GM12872 (cell line): ENCODE results near the gene IL9.

ENCODE experiments used
- TF ChIP-seq, protein P1 (sequence below): IDR thresholded peaks from 3 replicates; pipeline ENCODE4 v1.5.1; 2011; ENCODE audit warnings: low read depth, mild to moderate bottlenecking, low read length, moderate library complexity; ENCODE audit not compliant: insufficient read depth

The IL9 gene

DNA sequence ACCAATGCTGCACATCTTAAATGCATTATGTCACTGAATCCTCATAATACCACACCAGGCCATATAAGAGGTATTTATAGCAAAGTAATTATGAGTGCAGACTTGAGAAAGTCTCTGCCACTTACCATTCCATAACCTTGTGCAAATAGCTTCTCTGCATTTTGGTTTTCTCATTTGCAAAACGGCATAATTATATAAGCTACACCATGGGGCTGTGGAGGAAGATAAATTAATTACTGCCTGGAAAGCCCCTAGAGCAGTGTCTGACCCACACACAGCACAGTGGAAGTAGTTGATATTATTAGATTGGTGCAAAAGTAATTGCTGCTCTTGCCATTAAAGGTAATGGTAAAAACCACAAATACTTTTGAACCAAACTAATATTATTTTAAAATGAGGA is 9.5 kb upstream of the IL9 start:
- TF ChIP-seq, protein P1, sequence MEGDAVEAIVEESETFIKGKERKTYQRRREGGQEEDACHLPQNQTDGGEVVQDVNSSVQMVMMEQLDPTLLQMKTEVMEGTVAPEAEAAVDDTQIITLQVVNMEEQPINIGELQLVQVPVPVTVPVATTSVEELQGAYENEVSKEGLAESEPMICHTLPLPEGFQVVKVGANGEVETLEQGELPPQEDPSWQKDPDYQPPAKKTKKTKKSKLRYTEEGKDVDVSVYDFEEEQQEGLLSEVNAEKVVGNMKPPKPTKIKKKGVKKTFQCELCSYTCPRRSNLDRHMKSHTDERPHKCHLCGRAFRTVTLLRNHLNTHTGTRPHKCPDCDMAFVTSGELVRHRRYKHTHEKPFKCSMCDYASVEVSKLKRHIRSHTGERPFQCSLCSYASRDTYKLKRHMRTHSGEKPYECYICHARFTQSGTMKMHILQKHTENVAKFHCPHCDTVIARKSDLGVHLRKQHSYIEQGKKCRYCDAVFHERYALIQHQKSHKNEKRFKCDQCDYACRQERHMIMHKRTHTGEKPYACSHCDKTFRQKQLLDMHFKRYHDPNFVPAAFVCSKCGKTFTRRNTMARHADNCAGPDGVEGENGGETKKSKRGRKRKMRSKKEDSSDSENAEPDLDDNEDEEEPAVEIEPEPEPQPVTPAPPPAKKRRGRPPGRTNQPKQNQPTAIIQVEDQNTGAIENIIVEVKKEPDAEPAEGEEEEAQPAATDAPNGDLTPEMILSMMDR = no peak

GRCh38 chr5:135901633-135902032 is 6.0 kb upstream of the IL9 start:
- TF ChIP-seq, protein P1 = no peak

GRCh38 chr5:135900276-135900675 is 4.6 kb upstream of the IL9 start:
- TF ChIP-seq, protein P1 = no peak

DNA sequence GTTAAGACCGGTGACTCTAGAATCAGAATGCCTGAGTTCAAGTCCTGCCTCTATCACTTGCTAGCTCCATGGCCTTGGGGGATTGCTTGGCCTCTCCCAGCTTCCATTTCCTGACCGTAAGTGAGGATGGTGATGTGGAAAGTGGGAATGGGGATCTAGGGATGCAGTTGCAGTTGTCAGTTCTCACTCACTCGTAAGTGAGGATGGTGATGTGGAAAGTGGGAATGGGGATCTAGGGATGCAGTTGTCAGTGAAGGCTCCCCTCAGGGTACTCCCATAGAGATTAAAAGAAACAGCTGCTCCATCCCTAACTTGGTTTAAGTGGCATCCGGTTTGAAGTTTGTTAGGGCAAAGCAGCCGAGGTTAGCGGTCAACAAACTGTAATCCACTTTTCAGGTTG is 3.0 kb upstream of the IL9 start:
- TF ChIP-seq, protein P1 = no peak

- TF ChIP-seq, protein P1 = no peak
These were observed 852 bp downstream of the IL9 start for GRCh38 chr5:135894789-135895188.

- TF ChIP-seq, protein P1 = no peak
These were observed 1.4 kb downstream of the IL9 start for GRCh38 chr5:135894276-135894675.

- TF ChIP-seq, protein P1 = 0 out of 3 replicates have a peak, but pooled peaks have one; percentile 29
These were observed 3.9 kb downstream of the IL9 start for GRCh38 chr5:135891791-135892190.

- TF ChIP-seq, protein P1 = no peak
These were observed 4.4 kb downstream of the IL9 start for GRCh38 chr5:135891268-135891667.
